Tibial artery (tissue), 4 donors: Measurements from ENCODE around the gene ADAMTSL2.

Source experiments
- DNase-seq, 2 donors: peaks; one replicate each; pipeline ENCODE4 v3.0.0-alpha.2; 2019
- H3K27ac ChIP-seq, 2 donors: fragments of 200-600 bp; sonication (generic) in 1 of 2; 1 replicate in 1 of 2; 2 replicates in 1 of 2; pipeline ENCODE4 v1.5.1; 2018 to 2019; ENCODE audit warnings: mild to moderate bottlenecking in 1 of 2
- H3K27me3 ChIP-seq, 2 donors: fragments of 200-600 bp; sonication (generic) in 1 of 2; one replicate each; pipeline versions ENCODE4 v1.5.1 to v1.6.0; 2016 to 2019
- H3K36me3 ChIP-seq, 3 donors: fragments of 200-600 bp; sonication (generic) in 2 of 3; one replicate each; pipeline ENCODE4 v1.5.1; 2016 to 2019; ENCODE audit warnings: mild to moderate bottlenecking in 2 of 3
- H3K4me1 ChIP-seq, 4 donors: fragments of 200-600 bp; sonication (generic) in 2 of 4; 1 replicate in 3 of 4; 2 replicates in 1 of 4; pipeline ENCODE4 v1.5.1; 2016 to 2019
- H3K4me3 ChIP-seq, 2 donors: fragments of 200-600 bp; sonication (generic) in 1 of 2; 1 replicate in 1 of 2; 2 replicates in 1 of 2; pipeline ENCODE4 v1.5.1; 2018 to 2019; ENCODE audit warnings: mild to moderate bottlenecking in 2 of 2
- H3K9me3 ChIP-seq, 3 donors: fragments of 200-600 bp; sonication (generic) in 1 of 3; one replicate each; pipeline ENCODE4 v1.5.1; 2016 to 2019
- CTCF ChIP-seq, 2 experiments: fragments of 200-600 bp in 1 of 2; fragments of 450-650 bp in 1 of 2; IDR thresholded peaks; one replicate each; pipeline ENCODE4 v1.5.1; 2017 to 2019; ENCODE audit warnings: antibody characterized with exemption in 2 of 2, mild to moderate bottlenecking in 1 of 2, moderate library complexity in 1 of 2
- intact Hi-C: fragments of 100-400 bp; cut with DNase I; formaldehyde crosslinking; loops from one replicate; pipeline ENCODE4 v1.15.0; 2023; ENCODE audit warnings: low total_unique reads

ADAMTSL2 gene

GRCh38 chr9:133513214-133514100 lies 21.0 kb upstream of the ADAMTSL2 start:
- intact Hi-C loops: no loop called here

GRCh38 chr9:133514460-133515239 lies 19.9 kb upstream of the ADAMTSL2 start:
- TF ChIP-seq CTCF (IDR thresholded peaks at IDR 0.05): no peak
- H3K36me3 ChIP-seq: no peaks in the 10 kb centered on the region
- no peak overlapping the region for H3K27ac ChIP-seq
- H3K4me1 ChIP-seq: peaks cover 0 to 10% (median 9%) of the 10 kb centered on the region in 4 donors
- no peak for DNase-seq
- H3K27me3 ChIP-seq: peaks cover 0 to 50% of the 10 kb centered on the region in 2 donors
- H3K4me3 ChIP-seq: no peak overlapping the region
- no peaks in the 10 kb centered on the region for H3K9me3 ChIP-seq
- intact Hi-C loops: no loop called here

More at GRCh38 chr9:133513214-133514100, 21.0 kb upstream of the ADAMTSL2 start:
- peaks cover 0 to 18% (median 15%) of the 10 kb centered on the region in 4 donors for H3K4me1 ChIP-seq
- no peak overlapping the region for H3K4me3 ChIP-seq
- DNase-seq: no peak
- no peaks in the 10 kb centered on the region for H3K9me3 ChIP-seq
- TF ChIP-seq CTCF (IDR thresholded peaks at IDR 0.05): no peak
- peaks cover 0 to 57% of the 10 kb centered on the region in 2 donors for H3K27me3 ChIP-seq
- no peaks in the 10 kb centered on the region for H3K36me3 ChIP-seq
- H3K27ac ChIP-seq: no peak overlapping the region

- H3K4me3 ChIP-seq: no peak overlapping the region
- H3K4me1 ChIP-seq: peaks cover 0 to 8% (median 6%) of the 10 kb centered on the region in 4 donors
- DNase-seq: no peak
- H3K36me3 ChIP-seq: no peaks in the 10 kb centered on the region
- peaks cover 0 to 46% of the 10 kb centered on the region in 2 donors for H3K27me3 ChIP-seq
- TF ChIP-seq CTCF (IDR thresholded peaks at IDR 0.05): no peak
- no peak overlapping the region for H3K27ac ChIP-seq
- intact Hi-C loops: no loop called here
- no peaks in the 10 kb centered on the region for H3K9me3 ChIP-seq
These were observed 19.3 kb upstream of the ADAMTSL2 start for GRCh38 chr9:133515240-133515610.

GRCh38 chr9:133515615-133516255 lies 18.8 kb upstream of the ADAMTSL2 start:
- TF ChIP-seq CTCF (IDR thresholded peaks at IDR 0.05): no peak
- Histone ChIP-seq H3K27ac (no peak overlapping the region), H3K4me1 (peaks cover 0 to 8% (median 6%) of the 10 kb centered on the region in 4 donors), H3K27me3 (peaks cover 0 to 51% of the 10 kb centered on the region in 2 donors), H3K4me3 (no peak overlapping the region), H3K36me3 (no peaks in the 10 kb centered on the region), H3K9me3 (no peaks in the 10 kb centered on the region)
- intact Hi-C loops: no loop called here
- DNase-seq: no peak

- peaks cover 0 to 8% (median 6%) of the 10 kb centered on the region in 4 donors for H3K4me1 ChIP-seq
- no peaks in the 10 kb centered on the region for H3K9me3 ChIP-seq
- H3K27me3 ChIP-seq: peaks cover 0 to 48% of the 10 kb centered on the region in 2 donors
- DNase-seq: no peak
- no peaks in the 10 kb centered on the region for H3K36me3 ChIP-seq
- H3K4me3 ChIP-seq: no peak overlapping the region
- no peak for TF ChIP-seq CTCF (IDR thresholded peaks at IDR 0.05)
- no peak overlapping the region for H3K27ac ChIP-seq
- intact Hi-C loops: no loop called here
These were observed 18.1 kb upstream of the ADAMTSL2 start for GRCh38 chr9:133516256-133516960.
